NCI-H1436 (cell line): ENCODE data around the gene KMT2E.
"Not testable (repeated sequence)": the region's sequence is repeated elsewhere in the genome, so short reads cannot be mapped to it uniquely, and the experiment has no call there.

Source experiments
- DNase-seq: peaks from one replicate; lab custom pipeline; 2025; lab: John Stamatoyannopoulos, UW

KMT2E gene

GRCh38 chr7:105026750-105027149 lies 12.7 kb downstream of the KMT2E start:
- DNase-seq: no peak

DNA sequence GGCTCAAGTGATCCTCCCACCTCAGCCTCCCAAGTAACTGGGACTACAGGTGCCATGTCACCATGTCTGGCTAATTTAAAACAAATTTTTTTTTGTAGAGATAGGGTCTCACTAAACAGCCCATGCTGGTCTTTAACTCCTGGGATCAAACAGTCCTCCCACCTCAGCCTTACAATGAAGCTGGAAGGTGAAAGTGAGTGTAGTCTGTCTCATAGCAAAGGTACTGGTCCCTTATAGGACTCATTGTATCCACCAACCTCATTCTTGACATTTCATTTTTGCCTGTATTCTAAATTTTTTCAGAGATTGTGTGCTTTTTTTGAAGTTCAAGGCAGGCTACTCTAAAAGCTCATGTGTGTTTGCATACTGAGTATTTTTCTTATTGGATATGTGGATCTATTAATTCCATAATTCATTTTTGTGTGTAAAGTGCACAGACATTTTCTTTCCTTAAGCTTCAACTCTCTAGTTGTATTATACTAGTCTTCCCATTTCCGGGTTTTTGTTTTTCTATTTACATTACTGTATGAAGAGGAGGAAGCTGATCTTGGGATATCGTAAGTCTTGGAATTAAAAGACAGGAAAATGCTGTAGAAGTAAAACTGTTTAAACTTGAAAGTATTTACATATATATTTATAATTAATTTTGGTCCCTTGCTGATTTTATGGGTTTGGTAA lies 13.3 kb downstream of the KMT2E start:
- no peak for DNase-seq

GRCh38 chr7:105028004-105028403 lies 14.0 kb downstream of the KMT2E start:
- no peak for DNase-seq

DNA sequence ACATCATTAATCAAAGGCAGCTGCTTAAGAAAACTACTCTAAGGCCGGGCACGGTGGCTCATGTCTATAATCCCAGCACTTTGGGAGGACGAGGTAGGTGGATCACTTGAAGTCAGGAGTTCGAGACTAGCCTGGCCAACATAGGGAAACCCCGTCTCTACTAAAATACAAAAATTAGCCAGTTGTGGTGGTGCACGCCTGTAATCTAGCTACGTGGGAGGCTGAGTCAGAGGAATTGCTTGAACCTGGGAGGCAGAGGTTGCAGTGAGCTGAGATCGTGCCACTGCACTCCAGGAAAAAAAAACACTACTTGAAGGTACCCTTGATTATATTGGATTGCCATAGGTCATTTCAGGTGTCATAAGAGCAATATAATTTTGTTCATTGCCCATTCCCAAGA lies 14.9 kb downstream of the KMT2E start:
- DNase-seq: not testable (repeated sequence)

GRCh38 chr7:105030447-105030846 lies 16.4 kb downstream of the KMT2E start:
- DNase-seq: no peak

DNA sequence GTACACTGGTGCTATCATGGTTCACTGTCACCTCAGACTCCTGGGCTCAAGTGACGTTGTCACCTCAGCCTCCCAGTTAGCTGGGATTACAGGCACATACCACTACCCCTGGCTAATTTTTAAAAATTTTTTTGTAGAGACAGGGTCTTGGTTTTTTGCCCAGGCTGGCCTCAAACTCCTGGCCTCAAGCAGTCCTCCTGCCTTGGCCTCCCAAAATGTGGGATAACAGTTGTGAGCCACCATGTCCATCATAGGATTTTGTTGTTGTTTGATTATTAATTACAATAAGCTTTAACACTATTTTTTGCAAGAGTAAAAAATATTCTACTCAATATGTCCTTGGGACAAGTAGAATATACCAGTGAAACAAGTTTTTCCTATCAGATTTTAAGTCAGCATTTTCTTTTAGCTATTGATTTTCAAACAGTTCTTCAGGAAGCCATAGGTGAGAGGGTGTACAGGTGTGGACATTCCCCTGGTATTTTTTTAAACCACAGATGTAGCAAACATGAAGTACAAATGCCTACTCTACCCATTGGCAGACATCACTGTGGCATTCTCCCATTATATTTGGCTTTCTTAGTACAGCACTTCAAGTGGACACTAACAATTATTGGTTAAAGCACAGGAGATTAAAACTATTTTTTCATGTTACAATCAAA lies 18.7 kb downstream of the KMT2E start:
- DNase-seq: no peak

- DNase-seq: no peak
Observed at GRCh38 chr7:105035349-105035748, 21.3 kb downstream of the KMT2E start.

DNA sequence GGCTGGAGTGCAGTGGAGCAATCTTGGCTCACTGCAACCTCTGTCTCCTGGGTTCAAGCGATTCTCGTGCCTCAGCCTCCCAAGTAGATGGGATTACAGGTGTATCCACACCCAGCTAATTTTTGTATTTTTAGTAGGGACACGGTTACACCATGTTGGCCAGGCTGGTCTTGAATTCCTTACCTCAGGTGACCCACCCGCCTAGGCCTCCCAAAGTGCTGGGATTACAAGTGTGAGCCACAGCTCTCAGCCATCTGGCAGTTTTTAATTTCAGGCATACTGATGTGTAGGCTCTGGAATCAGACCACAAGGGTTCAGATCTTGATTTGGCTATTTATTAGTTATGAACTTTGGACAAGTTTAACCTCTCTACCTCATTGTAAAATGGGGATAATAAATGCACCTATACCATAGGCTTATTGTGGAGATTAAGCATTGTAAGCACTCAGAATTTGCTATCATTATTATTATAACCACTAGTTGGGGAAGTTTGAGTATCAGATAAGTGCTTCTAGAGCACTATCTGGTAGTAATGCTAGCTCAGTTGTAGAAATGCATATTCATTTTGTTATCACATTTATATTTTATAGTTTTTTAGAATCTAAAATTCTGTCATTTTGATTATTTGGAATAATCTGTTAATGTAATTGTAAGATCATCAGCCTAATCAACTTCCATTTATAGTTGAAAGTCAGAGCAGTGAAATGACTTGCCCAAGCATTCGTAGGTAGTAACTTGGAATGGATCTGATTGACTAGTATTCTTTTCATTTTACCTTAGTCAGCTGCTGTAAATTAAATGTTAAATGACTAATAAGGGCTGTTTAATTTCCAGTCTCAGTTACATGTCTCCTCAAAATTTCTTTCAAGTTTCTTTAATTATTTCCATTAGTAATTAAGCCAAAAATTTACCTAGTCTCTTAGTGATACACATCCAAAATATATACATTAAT lies 22.5 kb downstream of the KMT2E start:
- DNase-seq: no peak

DNA sequence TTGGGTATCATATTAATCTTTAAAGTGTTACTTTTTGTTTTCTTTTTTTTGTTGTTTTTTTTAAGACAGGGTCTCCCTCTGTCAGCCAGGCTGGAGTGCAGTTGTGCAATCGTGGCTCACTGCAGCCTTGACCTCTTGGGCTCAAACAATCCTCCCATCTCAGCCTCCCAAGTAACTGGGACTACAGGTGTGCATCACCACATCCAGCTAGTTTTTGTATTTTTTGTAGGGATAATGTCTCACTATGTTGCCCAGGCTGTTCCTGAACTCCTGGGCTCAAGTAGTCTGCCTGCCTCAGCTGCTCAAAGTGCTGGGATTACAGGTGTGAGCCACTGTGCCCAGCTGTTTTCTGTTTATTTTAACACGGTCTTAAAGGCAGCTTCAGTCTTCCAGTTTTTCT lies 23.3 kb downstream of the KMT2E start:
- DNase-seq: no peak

DNA sequence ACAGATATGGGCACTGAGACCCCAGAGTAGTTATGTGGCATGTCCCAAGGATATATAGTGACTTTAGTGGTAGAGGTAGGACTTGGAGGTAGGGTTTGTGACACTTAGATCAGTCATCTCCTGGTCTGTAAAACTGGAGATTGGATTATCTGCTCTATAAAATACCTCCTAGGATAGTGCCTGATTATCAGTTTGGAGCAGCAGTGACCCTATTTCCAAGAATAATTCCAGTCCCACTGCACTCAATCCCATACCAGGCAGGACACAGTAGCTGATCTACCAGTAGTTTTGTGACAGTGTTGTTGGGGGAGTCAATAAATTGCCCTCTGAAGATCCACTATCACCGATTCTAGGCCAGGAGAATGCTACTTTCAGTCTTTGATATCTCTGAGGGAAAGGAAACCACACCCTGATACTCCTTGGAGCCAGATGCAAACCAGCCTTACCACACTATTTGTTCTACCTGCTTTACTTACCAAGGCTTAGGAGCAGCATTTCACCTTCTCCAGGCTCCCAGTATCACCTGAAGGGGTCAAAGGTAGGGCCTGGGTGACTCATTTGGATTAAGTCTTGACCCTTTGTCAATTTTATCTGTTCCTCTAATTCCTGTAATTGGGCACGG lies 30.6 kb downstream of the KMT2E start:
- no peak for DNase-seq

GRCh38 chr7:105046414-105046813 lies 32.4 kb downstream of the KMT2E start:
- no peak for DNase-seq

DNA sequence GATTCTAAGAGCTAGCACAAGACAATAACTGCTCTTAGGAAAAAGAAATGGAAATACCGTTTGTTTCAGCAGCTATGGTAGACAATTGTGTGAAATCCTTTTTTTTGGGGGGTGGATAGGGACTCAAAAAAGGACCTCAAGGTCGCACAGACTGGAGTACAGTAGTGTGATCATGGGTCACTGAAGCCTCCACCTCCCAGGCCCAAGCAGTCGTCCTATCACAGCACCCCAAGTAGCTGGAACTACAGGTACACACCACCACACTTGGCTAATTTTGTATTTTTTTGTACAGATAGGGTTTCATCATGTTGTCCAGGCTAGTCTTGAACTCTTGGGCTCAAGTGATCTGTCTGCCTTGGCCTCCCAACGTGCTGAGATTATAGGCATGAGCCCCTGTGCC lies 33.9 kb downstream of the KMT2E start:
- no peak for DNase-seq

DNA sequence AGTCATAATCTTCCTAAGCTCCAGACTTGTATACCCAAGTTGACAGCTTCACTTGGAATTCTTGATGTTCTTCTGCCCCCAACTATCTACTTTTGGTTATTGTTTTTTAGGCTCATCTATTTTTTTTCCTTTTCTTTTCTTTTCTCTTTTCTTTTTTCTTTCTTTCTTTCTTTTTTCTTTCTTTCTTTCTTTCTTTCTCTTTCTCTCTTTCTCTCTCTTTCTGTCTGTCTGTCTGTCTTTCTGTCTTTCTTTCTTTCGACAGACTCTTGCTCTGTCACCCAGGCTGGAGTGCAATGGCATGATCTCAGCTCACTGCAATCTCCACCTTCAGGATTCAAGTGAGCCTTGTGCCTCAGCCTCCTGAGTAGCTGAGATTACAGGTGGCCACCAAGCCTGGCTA lies 36.5 kb downstream of the KMT2E start:
- no peak for DNase-seq

GRCh38 chr7:105050899-105051298 lies 36.9 kb downstream of the KMT2E start:
- not testable (repeated sequence) for DNase-seq

- DNase-seq: no peak
Observed at GRCh38 chr7:105055084-105055483, 41.1 kb downstream of the KMT2E start.

DNA sequence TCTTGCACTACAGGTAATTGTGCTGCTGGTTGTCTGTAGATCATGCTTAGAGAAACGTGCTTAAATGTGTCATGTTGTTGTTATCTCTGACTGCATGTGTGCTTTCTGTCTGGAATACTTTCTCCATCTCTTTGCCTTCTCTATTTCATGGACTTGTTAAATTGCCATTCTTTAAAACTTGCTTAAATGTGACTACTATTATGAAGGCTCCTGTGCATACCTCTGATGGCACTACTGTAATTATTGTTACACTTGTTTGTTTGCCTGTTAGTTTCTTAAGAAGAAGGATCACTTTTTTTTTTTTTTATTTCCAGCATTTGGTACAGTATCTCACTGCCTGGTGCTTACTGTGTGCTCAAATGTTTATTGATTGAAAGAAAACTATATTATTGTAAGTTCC lies 41.6 kb downstream of the KMT2E start:
- DNase-seq: no peak

DNA sequence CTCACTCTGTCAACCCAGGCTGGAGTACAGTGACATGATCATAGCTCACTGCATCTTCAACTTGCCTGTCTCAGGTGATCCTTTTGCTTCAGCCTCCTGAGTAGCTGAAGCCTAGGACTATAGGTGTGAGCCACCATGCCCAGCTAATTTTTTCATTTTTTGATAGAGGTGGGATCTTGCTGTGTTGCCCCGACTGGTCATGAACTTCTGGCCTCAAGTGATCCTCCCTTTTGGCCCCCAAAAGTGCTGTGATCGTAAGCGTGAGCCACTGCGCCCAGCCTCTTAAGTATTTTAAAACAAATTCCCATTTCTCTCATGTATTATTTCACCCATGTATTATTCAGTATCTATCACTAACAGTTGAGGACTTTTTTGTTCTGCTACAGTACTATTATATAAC lies 43.5 kb downstream of the KMT2E start:
- no peak for DNase-seq

- DNase-seq: no peak
Observed at GRCh38 chr7:105060437-105060836, 46.4 kb downstream of the KMT2E start.

DNA sequence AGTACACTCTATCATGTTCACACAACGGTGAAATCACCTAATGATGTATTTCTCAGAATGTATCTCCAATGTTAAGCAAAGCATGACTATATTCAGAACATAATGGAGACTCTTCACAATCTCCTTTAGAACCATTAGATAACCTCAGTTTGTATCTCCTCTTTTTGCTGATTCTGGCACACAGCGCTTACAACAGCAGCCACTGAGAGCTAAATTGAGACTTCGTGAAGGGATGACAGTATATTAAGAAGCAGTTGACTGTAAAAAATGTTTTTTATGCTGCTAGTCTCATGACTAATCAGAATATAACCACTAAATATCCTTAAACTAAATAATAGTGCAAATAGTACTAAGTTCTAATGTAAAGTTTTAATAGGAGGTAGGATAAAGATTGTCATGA lies 46.9 kb downstream of the KMT2E start:
- no peak for DNase-seq

GRCh38 chr7:105065104-105065503 lies 51.1 kb downstream of the KMT2E start:
- no peak for DNase-seq

- no peak for DNase-seq
Observed at GRCh38 chr7:105067691-105068090, 53.7 kb downstream of the KMT2E start.

- no peak for DNase-seq
Observed at GRCh38 chr7:105068886-105069285, 54.9 kb downstream of the KMT2E start.
